GM12878 (cell line): ENCODE results near the gene HNRNPF. TPM values are rescaled to one million over a fixed set of nuclear protein-coding genes. Genes with fewer than 3 reads are reported as not detected.

Source experiments
- ATF7 ChIP-seq: fragments of 450-650 bp; IDR thresholded peaks from 2 replicates; pipeline ENCODE4 v1.6.1; 2016; ENCODE audit warnings: low read depth, mild to moderate bottlenecking
- CHD4 ChIP-seq: fragments of 200-600 bp; sonication (generic); IDR thresholded peaks from 2 replicates; pipeline ENCODE4 v1.6.1; 2016; ENCODE audit warnings: mild to moderate bottlenecking
- GABPA ChIP-seq: IDR thresholded peaks from 2 replicates; pipeline ENCODE4 v1.6.1; 2014; ENCODE audit warnings: antibody characterized with exemption, low read depth, mild to moderate bottlenecking, inconsistent platforms
- GATAD2B ChIP-seq: fragments of 450-650 bp; conservative IDR thresholded peaks from 2 replicates; pipeline ENCODE4 v1.6.1; 2017; ENCODE audit warnings: low read depth, mild to moderate bottlenecking, moderate library complexity
- IRF4 ChIP-seq: IDR thresholded peaks from 2 replicates; pipeline ENCODE4 v1.6.1; 2011; ENCODE audit warnings: low read depth, low read length
- MTA3 ChIP-seq: IDR thresholded peaks from 2 replicates; pipeline ENCODE4 v1.6.1; 2012; ENCODE audit warnings: low read length, inconsistent platforms, borderline replicate concordance
- MYC ChIP-seq: IDR thresholded peaks from 2 replicates; pipeline ENCODE4 v1.6.1; 2011; ENCODE audit warnings: mild to moderate bottlenecking, low read length, moderate library complexity, inconsistent platforms; ENCODE audit not compliant: insufficient read depth, insufficient replicate concordance, insufficient read length, severe bottlenecking
- POLR2AphosphoS2 ChIP-seq: IDR thresholded peaks from 2 replicates; pipeline ENCODE4 v1.6.1; 2011; ENCODE audit warnings: low read depth, mild to moderate bottlenecking, low read length, improper control_type of control experiment, moderate library complexity
- RAD51 ChIP-seq: fragments of 450-650 bp; IDR thresholded peaks from 2 replicates; pipeline ENCODE4 v1.6.1; 2016; ENCODE audit warnings: moderate library complexity, mild to moderate bottlenecking, inconsistent platforms
- TCF12 ChIP-seq: IDR thresholded peaks from 2 replicates; pipeline ENCODE4 v1.6.1; 2011; ENCODE audit warnings: low read depth, mild to moderate bottlenecking, low read length
- ZNF207 ChIP-seq: fragments of 450-650 bp; IDR thresholded peaks from 2 replicates; pipeline ENCODE4 v1.6.1; 2014; ENCODE audit warnings: antibody characterized with exemption, mild to moderate bottlenecking, borderline replicate concordance
- ZNF217 ChIP-seq: fragments of 450-650 bp; IDR thresholded peaks from 2 replicates; pipeline ENCODE4 v1.6.1; 2017; ENCODE audit warnings: antibody characterized with exemption, mild to moderate bottlenecking
- polyA plus RNA-seq, 11 experiments: library from polyadenylated mRNA; depleted of rRNA in 4 of 11; unstranded in 6 of 11; stranded (reverse) in 5 of 11; fragments of >200 nt; fragmentation: Nextera tagmentation in 4 of 11; fragmentation: Illumina TruSeq in 1 of 11; extraction: Ambion mirVana in 4 of 11; extraction: Trizol in 1 of 11; gene quantifications; 1 replicate in 1 of 11; 2 replicates in 10 of 11; pipeline versions ENCODE4 v1.2.1 to v1.2.3, GENCODE V29; 2011 to 2016; ENCODE audit warnings: inconsistent platforms in 2 of 11, missing spikeins in 2 of 11, low read depth in 1 of 11
- total RNA-seq, 4 experiments: library from RNA; depleted of rRNA in 3 of 4; stranded (reverse); fragments of >200 nt in 3 of 4; fragmentation: Illumina TruSeq in 1 of 4; extraction: Trizol in 1 of 4; gene quantifications; 2 replicates each; pipeline versions ENCODE4 v1.2.1 to v1.2.3, GENCODE V29; 2013 to 2021
- TF ChIP-seq, protein P1 (sequence below): fragments of 450-650 bp; formaldehyde crosslinking; IDR thresholded peaks from 2 replicates; pipeline ENCODE4 v1.4.0; 2020; ENCODE audit warnings: mild to moderate bottlenecking, moderate library complexity
- TF ChIP-seq, protein P2 (sequence below): fragments of 450-650 bp; IDR thresholded peaks from 2 replicates; pipeline ENCODE4 v1.6.1; 2017; ENCODE audit warnings: antibody characterized with exemption, mild to moderate bottlenecking, moderate library complexity
- TF ChIP-seq, protein P3 (sequence below): fragments of 450-650 bp; conservative IDR thresholded peaks from 2 replicates; pipeline ENCODE4 v1.6.1; 2017; ENCODE audit warnings: mild to moderate bottlenecking, moderate library complexity
- TF ChIP-seq, protein P4 (sequence below): IDR thresholded peaks from 2 replicates; pipeline ENCODE4 v1.6.1; 2012; ENCODE audit warnings: low read depth, low read length, improper control_type of control experiment
- TF ChIP-seq, protein P5 (sequence below): IDR thresholded peaks from 2 replicates; pipeline ENCODE4 v1.6.1; 2012; ENCODE audit warnings: low read depth, low read length, improper control_type of control experiment
- TF ChIP-seq, protein P6 (sequence below): IDR thresholded peaks from 2 replicates; pipeline ENCODE4 v1.6.1; 2012; ENCODE audit warnings: low read depth, low read length, improper control_type of control experiment

The HNRNPF gene
- total and polyA plus RNA-seq, 10 of the 15 experiments (the other 5 are each of a cell fraction or from before 2014, with no cell fraction given) = 156 to 373 (median 293) TPM

DNA sequence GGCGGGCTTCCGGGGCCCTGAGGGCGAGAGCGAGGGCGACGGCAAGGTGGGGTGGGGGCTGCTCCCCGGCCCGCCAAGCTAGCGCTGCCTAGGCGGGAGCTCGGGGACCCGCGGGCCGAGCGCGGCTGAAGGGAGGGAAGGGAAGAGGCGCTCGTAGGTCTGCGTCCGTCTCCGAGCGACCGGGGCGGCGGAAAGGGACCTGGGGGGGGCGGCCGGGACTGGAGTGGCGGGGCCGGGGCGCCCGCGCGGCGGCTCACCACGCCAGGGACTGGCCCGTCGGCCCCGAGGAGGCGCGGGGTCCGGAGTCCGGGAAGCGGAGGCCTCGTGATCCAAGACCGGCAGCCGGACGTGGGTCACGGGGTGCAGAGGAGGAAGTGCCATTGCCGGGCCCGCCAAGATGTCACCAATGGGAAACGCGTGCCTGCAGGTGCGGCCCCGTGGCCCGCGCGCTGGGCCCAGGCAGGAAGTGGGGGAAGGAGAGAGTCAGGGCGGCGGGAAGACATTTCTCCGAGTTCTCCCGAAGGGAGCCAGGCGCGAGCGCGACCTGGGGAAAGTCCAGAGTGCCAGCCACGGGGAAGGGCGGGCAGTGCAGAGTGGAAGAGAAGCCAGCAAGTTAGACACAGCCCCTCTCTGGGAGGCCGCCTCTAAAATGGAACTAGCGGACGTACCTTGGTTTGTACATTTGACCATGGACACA lies 11.9 kb downstream of the HNRNPF start (continued):
- TF ChIP-seq, protein P1, sequence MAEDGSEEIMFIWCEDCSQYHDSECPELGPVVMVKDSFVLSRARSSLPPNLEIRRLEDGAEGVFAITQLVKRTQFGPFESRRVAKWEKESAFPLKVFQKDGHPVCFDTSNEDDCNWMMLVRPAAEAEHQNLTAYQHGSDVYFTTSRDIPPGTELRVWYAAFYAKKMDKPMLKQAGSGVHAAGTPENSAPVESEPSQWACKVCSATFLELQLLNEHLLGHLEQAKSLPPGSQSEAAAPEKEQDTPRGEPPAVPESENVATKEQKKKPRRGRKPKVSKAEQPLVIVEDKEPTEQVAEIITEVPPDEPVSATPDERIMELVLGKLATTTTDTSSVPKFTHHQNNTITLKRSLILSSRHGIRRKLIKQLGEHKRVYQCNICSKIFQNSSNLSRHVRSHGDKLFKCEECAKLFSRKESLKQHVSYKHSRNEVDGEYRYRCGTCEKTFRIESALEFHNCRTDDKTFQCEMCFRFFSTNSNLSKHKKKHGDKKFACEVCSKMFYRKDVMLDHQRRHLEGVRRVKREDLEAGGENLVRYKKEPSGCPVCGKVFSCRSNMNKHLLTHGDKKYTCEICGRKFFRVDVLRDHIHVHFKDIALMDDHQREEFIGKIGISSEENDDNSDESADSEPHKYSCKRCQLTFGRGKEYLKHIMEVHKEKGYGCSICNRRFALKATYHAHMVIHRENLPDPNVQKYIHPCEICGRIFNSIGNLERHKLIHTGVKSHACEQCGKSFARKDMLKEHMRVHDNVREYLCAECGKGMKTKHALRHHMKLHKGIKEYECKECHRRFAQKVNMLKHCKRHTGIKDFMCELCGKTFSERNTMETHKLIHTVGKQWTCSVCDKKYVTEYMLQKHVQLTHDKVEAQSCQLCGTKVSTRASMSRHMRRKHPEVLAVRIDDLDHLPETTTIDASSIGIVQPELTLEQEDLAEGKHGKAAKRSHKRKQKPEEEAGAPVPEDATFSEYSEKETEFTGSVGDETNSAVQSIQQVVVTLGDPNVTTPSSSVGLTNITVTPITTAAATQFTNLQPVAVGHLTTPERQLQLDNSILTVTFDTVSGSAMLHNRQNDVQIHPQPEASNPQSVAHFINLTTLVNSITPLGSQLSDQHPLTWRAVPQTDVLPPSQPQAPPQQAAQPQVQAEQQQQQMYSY = peak; percentile 68; the same call in 1 of the 2 replicates
- TF ChIP-seq MTA3 (peak; percentile 66; the same call in 1 of the 2 replicates), ATF7 (peak; percentile 57), MYC (peak; percentile 77), POLR2AphosphoS2 (peak; percentile 37; the same call in 1 of the 2 replicates), CHD4 (no peak), ZNF217 (no peak), ZNF207 (0 out of 2 replicates have a peak, but pooled peaks have one; percentile 85), TCF12 (peak; percentile 82), IRF4 (0 out of 2 replicates have a peak, but pooled peaks have one; percentile 6), RAD51 (peak; percentile 93), GATAD2B (peak; percentile 96), GABPA (peak; percentile 61)
- TF ChIP-seq, protein P2, sequence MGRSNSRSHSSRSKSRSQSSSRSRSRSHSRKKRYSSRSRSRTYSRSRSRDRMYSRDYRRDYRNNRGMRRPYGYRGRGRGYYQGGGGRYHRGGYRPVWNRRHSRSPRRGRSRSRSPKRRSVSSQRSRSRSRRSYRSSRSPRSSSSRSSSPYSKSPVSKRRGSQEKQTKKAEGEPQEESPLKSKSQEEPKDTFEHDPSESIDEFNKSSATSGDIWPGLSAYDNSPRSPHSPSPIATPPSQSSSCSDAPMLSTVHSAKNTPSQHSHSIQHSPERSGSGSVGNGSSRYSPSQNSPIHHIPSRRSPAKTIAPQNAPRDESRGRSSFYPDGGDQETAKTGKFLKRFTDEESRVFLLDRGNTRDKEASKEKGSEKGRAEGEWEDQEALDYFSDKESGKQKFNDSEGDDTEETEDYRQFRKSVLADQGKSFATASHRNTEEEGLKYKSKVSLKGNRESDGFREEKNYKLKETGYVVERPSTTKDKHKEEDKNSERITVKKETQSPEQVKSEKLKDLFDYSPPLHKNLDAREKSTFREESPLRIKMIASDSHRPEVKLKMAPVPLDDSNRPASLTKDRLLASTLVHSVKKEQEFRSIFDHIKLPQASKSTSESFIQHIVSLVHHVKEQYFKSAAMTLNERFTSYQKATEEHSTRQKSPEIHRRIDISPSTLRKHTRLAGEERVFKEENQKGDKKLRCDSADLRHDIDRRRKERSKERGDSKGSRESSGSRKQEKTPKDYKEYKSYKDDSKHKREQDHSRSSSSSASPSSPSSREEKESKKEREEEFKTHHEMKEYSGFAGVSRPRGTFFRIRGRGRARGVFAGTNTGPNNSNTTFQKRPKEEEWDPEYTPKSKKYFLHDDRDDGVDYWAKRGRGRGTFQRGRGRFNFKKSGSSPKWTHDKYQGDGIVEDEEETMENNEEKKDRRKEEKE = no peak
- TF ChIP-seq, protein P3, sequence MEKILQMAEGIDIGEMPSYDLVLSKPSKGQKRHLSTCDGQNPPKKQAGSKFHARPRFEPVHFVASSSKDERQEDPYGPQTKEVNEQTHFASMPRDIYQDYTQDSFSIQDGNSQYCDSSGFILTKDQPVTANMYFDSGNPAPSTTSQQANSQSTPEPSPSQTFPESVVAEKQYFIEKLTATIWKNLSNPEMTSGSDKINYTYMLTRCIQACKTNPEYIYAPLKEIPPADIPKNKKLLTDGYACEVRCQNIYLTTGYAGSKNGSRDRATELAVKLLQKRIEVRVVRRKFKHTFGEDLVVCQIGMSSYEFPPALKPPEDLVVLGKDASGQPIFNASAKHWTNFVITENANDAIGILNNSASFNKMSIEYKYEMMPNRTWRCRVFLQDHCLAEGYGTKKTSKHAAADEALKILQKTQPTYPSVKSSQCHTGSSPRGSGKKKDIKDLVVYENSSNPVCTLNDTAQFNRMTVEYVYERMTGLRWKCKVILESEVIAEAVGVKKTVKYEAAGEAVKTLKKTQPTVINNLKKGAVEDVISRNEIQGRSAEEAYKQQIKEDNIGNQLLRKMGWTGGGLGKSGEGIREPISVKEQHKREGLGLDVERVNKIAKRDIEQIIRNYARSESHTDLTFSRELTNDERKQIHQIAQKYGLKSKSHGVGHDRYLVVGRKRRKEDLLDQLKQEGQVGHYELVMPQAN = peak; percentile 76
- TF ChIP-seq, protein P4, sequence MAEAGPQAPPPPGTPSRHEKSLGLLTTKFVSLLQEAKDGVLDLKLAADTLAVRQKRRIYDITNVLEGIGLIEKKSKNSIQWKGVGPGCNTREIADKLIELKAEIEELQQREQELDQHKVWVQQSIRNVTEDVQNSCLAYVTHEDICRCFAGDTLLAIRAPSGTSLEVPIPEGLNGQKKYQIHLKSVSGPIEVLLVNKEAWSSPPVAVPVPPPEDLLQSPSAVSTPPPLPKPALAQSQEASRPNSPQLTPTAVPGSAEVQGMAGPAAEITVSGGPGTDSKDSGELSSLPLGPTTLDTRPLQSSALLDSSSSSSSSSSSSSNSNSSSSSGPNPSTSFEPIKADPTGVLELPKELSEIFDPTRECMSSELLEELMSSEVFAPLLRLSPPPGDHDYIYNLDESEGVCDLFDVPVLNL = peak; percentile 75
- TF ChIP-seq, protein P5, sequence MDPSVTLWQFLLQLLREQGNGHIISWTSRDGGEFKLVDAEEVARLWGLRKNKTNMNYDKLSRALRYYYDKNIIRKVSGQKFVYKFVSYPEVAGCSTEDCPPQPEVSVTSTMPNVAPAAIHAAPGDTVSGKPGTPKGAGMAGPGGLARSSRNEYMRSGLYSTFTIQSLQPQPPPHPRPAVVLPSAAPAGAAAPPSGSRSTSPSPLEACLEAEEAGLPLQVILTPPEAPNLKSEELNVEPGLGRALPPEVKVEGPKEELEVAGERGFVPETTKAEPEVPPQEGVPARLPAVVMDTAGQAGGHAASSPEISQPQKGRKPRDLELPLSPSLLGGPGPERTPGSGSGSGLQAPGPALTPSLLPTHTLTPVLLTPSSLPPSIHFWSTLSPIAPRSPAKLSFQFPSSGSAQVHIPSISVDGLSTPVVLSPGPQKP = peak; percentile 39; the same call in 1 of the 2 replicates
- TF ChIP-seq, protein P6, sequence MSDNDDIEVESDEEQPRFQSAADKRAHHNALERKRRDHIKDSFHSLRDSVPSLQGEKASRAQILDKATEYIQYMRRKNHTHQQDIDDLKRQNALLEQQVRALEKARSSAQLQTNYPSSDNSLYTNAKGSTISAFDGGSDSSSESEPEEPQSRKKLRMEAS = peak; percentile 91
